ENCODE results near the gene EFCAB7.
A peak's percentile ranks its signal among the peaks of the same experiment; 100 is the strongest.

DNA sequence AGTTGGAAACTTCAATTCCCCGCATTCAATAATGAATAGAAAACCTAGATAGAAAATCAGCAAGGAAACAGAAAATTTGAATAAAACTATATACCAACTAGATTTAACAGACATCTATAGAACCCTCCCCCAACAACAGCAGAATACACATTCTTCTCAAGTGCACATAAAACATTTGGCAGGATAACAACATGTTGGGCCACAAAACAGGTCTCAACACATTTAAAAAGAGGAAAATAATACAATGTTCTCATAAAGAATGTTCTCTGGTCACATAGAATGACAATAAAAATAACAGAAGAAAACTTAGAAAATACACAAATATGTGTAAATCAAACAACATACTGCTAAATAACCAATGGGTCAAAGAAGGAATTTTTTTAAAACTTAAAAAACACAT, 25.2 kb upstream of the EFCAB7 start:
- TF ChIP-seq, protein P1, sequence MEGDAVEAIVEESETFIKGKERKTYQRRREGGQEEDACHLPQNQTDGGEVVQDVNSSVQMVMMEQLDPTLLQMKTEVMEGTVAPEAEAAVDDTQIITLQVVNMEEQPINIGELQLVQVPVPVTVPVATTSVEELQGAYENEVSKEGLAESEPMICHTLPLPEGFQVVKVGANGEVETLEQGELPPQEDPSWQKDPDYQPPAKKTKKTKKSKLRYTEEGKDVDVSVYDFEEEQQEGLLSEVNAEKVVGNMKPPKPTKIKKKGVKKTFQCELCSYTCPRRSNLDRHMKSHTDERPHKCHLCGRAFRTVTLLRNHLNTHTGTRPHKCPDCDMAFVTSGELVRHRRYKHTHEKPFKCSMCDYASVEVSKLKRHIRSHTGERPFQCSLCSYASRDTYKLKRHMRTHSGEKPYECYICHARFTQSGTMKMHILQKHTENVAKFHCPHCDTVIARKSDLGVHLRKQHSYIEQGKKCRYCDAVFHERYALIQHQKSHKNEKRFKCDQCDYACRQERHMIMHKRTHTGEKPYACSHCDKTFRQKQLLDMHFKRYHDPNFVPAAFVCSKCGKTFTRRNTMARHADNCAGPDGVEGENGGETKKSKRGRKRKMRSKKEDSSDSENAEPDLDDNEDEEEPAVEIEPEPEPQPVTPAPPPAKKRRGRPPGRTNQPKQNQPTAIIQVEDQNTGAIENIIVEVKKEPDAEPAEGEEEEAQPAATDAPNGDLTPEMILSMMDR (IDR thresholded peaks at IDR 0.05): no peak
- TF ChIP-seq POLR2A (IDR thresholded peaks at IDR 0.05) (no peak), POLR2AphosphoS5 (IDR thresholded peaks at IDR 0.05) (peak; percentile 50)
